Choroid plexus epithelial cell (primary cell): ENCODE measurements around the gene KCTD16.
A peak's percentile ranks its signal among the peaks of the same experiment; 100 is the strongest.

Experiments
- DNase-seq: peaks from one replicate; pipeline ENCODE4 v3.0.0-alpha.2; 2010; ENCODE audit warnings: low read depth
- H3K4me3 ChIP-seq: 2 replicates; pipeline ENCODE4 v1.5.1; 2011; ENCODE audit warnings: low read depth, mild to moderate bottlenecking, control low read depth, low read length, moderate library complexity
- CTCF ChIP-seq: conservative IDR thresholded peaks from 2 replicates; pipeline ENCODE4 v1.5.1; 2011; ENCODE audit warnings: low read depth, mild to moderate bottlenecking, control low read depth, inconsistent platforms, low read length, moderate library complexity

The KCTD16 gene

GRCh38 chr5:144191998-144192397, 21.3 kb downstream of the KCTD16 start:
- peak; percentile 93 for DNase-seq
- peak overlapping the region; percentile 40 for H3K4me3 ChIP-seq
- peak; percentile 63 for TF ChIP-seq CTCF

GRCh38 chr5:144192661-144193060, 22.0 kb downstream of the KCTD16 start:
- no peak for TF ChIP-seq CTCF
- no peak overlapping the region for H3K4me3 ChIP-seq
- no peak for DNase-seq

GRCh38 chr5:144194144-144194543, 23.5 kb downstream of the KCTD16 start:
- TF ChIP-seq CTCF: no peak
- no peak overlapping the region for H3K4me3 ChIP-seq
- DNase-seq: peak; percentile 63

GRCh38 chr5:144195448-144195847, 24.8 kb downstream of the KCTD16 start:
- H3K4me3 ChIP-seq: no peak overlapping the region
- DNase-seq: no peak
- no peak for TF ChIP-seq CTCF

GRCh38 chr5:144196612-144197011, 25.9 kb downstream of the KCTD16 start:
- no peak overlapping the region for H3K4me3 ChIP-seq
- no peak for TF ChIP-seq CTCF
- DNase-seq: no peak

GRCh38 chr5:144198386-144198785, 27.7 kb downstream of the KCTD16 start:
- no peak overlapping the region for H3K4me3 ChIP-seq
- peak; percentile 31 for DNase-seq
- TF ChIP-seq CTCF: no peak

GRCh38 chr5:144201588-144201987, 30.9 kb downstream of the KCTD16 start:
- no peak for TF ChIP-seq CTCF
- DNase-seq: no peak
- no peak overlapping the region for H3K4me3 ChIP-seq
